Hepatocyte (in vitro differentiated cells): ENCODE data around the gene MB21D2.

Experiments
- CTCF ChIP-seq: fragments of 200-600 bp; sonication (generic); IDR thresholded peaks from 2 replicates; pipeline ENCODE4 v1.5.1; 2016; ENCODE audit warnings: antibody characterized with exemption, mild to moderate bottlenecking; ENCODE audit not compliant: poor library complexity
- EZH2 ChIP-seq: fragments of 200-600 bp; sonication (generic); IDR thresholded peaks from 2 replicates; pipeline ENCODE4 v1.6.1; 2016; ENCODE audit warnings: antibody characterized with exemption, mild to moderate bottlenecking, borderline replicate concordance
- EZH2phosphoT487 ChIP-seq: fragments of 200-600 bp; sonication (generic); IDR thresholded peaks from one replicate; pipeline ENCODE4 v1.6.1; 2018; ENCODE audit warnings: antibody characterized with exemption, mild to moderate bottlenecking, low read depth, moderate library complexity; ENCODE audit not compliant: unreplicated experiment, severe bottlenecking

GRCh38 chr3:192812743-192813383, 104.8 kb downstream of the MB21D2 start:
- peak; percentile 73 for TF ChIP-seq CTCF
- TF ChIP-seq EZH2phosphoT487 = no peak
- TF ChIP-seq EZH2 = no peak
